GM12874 (cell line): ENCODE results near the gene ZNF148.

Experiments used
- TF ChIP-seq, protein P1 (sequence below): IDR thresholded peaks from 2 replicates; pipeline ENCODE4 v1.5.1; 2011; ENCODE audit warnings: low read depth, mild to moderate bottlenecking, control low read depth, low read length, moderate library complexity; ENCODE audit not compliant: insufficient read depth

The ZNF148 gene, protein sequence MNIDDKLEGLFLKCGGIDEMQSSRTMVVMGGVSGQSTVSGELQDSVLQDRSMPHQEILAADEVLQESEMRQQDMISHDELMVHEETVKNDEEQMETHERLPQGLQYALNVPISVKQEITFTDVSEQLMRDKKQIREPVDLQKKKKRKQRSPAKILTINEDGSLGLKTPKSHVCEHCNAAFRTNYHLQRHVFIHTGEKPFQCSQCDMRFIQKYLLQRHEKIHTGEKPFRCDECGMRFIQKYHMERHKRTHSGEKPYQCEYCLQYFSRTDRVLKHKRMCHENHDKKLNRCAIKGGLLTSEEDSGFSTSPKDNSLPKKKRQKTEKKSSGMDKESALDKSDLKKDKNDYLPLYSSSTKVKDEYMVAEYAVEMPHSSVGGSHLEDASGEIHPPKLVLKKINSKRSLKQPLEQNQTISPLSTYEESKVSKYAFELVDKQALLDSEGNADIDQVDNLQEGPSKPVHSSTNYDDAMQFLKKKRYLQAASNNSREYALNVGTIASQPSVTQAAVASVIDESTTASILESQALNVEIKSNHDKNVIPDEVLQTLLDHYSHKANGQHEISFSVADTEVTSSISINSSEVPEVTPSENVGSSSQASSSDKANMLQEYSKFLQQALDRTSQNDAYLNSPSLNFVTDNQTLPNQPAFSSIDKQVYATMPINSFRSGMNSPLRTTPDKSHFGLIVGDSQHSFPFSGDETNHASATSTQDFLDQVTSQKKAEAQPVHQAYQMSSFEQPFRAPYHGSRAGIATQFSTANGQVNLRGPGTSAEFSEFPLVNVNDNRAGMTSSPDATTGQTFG

DNA sequence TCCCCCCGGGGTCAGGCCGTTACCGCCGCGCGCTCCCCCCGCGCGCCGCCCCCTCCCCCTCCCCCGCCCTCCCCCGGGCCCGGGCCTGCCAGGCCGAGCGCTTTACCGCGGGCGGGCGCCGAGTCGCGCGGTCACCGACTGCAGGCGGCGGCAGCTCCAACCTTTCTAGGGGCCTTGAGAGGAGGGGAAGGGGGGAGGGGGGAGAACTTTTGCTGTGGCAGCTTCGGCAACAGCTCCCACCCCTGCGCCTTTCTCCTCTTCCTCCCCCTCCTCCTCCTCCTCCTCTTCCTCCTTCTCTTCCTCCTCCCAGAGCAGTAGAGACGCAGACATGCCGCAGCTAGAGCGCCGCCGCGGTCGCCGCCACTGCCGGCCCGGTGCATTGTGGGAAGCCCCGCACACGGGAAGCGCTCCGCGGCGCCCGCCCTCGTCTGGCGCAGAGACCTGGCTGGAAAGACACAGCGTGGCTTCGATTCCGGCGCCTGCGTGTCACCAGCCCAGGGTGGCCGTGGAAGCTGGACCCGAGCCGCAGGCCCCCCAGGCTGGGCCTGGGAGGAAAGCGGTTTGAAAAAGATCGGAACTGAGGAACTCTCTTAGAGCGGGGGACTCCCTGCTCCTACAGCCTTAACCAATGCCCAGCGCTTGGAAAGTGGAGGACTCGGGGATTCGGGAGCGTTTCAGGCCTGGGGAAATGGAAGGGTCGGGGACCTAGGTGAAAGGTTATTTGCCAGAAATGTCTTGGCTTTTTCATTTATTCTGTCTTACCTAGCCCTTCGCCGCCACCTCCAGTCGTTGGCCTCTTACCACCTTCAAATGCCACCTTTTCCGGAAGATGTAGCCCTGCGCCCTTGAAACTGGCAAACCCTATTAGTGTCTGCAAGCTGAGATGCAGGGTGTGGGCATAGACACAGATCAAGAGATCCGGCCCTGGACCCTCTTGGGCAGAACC lies at the start of gene ZNF148:
Gene ZNF148 (minus strand): TSS at position 330 of the 946 bp plus-strand sequence. CDS start 61,685 bp downstream, outside the sequence.
- TF ChIP-seq, protein P1, sequence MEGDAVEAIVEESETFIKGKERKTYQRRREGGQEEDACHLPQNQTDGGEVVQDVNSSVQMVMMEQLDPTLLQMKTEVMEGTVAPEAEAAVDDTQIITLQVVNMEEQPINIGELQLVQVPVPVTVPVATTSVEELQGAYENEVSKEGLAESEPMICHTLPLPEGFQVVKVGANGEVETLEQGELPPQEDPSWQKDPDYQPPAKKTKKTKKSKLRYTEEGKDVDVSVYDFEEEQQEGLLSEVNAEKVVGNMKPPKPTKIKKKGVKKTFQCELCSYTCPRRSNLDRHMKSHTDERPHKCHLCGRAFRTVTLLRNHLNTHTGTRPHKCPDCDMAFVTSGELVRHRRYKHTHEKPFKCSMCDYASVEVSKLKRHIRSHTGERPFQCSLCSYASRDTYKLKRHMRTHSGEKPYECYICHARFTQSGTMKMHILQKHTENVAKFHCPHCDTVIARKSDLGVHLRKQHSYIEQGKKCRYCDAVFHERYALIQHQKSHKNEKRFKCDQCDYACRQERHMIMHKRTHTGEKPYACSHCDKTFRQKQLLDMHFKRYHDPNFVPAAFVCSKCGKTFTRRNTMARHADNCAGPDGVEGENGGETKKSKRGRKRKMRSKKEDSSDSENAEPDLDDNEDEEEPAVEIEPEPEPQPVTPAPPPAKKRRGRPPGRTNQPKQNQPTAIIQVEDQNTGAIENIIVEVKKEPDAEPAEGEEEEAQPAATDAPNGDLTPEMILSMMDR = no peak

DNA sequence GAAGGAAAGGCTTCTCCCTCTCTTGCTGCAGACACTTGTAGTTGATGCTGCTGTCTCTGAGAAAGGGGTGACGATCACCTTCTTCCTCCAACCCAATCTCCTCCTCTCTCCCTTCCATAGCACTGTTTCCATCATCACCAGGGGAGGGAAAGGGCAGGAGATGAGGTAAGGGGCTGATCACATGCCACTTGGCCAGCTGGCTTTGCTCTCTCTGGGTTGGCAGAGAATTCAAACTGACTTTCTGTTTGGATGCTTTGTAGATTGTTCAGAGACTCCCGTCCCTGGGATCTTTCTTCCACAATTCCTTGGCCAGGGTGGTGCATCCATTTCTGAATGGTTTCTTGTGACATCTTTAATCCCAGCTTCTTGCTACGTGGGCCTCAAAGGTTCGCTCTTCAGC lies 43.2 kb upstream of the ZNF148 start:
- TF ChIP-seq, protein P1 = no peak

DNA sequence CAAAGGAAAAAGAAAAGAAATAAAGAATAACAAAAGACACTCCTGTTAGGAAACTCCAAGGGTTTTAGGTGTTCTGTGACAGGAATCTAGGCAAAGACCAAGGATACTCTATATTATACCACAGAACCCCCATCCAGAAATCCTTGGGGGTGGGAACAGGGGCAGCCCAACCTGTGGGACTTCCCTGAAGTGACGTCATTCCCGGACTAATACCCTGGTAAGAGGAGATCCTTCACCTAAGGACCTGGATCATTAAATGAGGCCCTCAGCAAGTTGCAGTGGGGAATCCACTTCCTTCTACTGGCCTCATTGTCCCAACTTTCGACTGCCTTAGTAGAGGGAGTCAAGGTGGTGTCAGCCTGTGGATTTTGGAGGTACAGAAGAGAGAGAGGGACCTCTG lies 41.1 kb upstream of the ZNF148 start:
- TF ChIP-seq, protein P1 = no peak

DNA sequence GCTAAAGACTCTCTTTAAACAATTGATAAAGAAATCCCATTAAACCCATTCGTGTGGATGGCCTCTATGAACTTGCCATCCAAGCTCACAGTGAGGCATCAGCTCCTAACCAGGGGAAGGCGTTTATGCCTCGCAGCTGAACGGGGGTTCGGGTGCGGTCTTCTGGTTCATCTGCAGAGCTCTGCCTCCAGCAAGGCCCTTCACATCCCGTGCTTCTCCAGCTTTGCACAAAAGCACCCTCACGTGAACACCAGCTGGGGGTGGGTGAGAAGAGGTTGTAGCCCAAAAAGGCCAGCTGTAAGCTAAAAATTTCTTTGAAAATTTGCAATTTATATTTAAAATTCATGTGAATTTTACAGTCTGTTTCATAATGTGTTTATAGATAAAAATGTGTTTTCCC lies 39.5 kb upstream of the ZNF148 start:
- TF ChIP-seq, protein P1 = no peak

DNA sequence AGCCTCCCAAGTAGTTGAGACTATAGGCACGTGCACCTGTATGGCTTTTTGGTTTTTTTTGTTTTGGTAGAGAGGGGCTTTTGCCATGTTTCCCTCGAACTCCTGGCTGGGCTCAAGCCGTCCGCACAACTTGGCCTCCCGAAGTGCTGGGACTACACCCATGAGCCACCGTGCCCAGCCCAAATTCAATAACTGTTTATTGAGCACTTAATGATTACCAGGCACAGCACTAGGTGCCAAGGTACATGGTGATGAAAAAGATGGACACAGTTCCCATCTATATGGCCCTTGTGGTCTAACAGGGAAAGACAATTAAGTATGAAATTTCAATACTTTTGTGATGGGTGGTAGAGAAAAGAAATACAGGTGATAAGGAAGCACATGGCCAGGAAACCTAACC lies 35.8 kb upstream of the ZNF148 start:
- TF ChIP-seq, protein P1 = no peak

DNA sequence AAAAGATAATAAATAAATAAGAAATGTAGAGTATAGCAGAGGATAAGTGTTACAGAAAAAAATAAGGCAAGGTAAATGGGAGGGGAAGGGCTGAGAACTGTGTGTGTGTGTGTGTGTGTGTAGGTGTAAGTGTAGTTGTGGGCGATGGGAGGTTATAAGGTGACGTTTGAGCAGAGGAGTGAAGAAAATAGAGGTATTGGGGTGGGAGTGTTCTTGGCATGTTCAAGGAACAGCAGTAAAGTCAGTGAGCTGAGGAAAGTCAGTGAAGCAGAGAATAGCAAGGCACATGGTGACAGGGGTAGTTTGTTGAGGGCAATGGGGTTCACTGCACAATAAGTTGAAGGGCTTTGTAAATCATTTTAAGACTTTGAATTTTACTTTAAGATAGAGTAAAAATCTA lies 30.9 kb upstream of the ZNF148 start:
- TF ChIP-seq, protein P1 = no peak
